ENCODE results near the gene MGAT5B.

MGAT5B gene

GRCh38 chr17:76884995-76885893 is 17.0 kb downstream of the MGAT5B start:
- Histone ChIP-seq H3K9me3 (no peaks in the 10 kb centered on the region), H3K4me1 (peaks cover 10% of the 10 kb centered on the region), H3K36me3 (peaks cover 5% of the 10 kb centered on the region; the same call in 1 of the 2 replicates), H3K4me3 (ENCODE audit: low read depth, low read length) (0 out of 2 replicates have a peak overlapping the region, but pooled peaks have one; percentile 11), H3K27me3 (no peaks in the 10 kb centered on the region)
- TF ChIP-seq CTCF (IDR thresholded peaks at IDR 0.05; ENCODE audit: low read depth, low read length): no peak
- DNase-seq: peak; percentile 62

- peaks cover 10% of the 10 kb centered on the region for H3K4me1 ChIP-seq
- H3K4me3 ChIP-seq (ENCODE audit: low read depth, low read length): no peak overlapping the region
- no peaks in the 10 kb centered on the region for H3K9me3 ChIP-seq
- no peak for TF ChIP-seq CTCF (IDR thresholded peaks at IDR 0.05; ENCODE audit: low read depth, low read length)
- no peak for DNase-seq
- H3K27me3 ChIP-seq: no peaks in the 10 kb centered on the region
- H3K36me3 ChIP-seq: peaks cover 5% of the 10 kb centered on the region; the same call in 1 of the 2 replicates
Measured at GRCh38 chr17:76885894-76886290, 17.7 kb downstream of the MGAT5B start.

- no peak for TF ChIP-seq CTCF (IDR thresholded peaks at IDR 0.05; ENCODE audit: low read depth, low read length)
- Histone ChIP-seq H3K4me1 (peaks cover 10% of the 10 kb centered on the region), H3K36me3 (peaks cover 5% of the 10 kb centered on the region; the same call in 1 of the 2 replicates), H3K27me3 (no peaks in the 10 kb centered on the region), H3K9me3 (no peaks in the 10 kb centered on the region), H3K4me3 (ENCODE audit: low read depth, low read length) (no peak overlapping the region)
- DNase-seq: no peak
Measured at GRCh38 chr17:76886395-76886794, 18.2 kb downstream of the MGAT5B start.

- Histone ChIP-seq H3K27me3 (no peaks in the 10 kb centered on the region), H3K36me3 (no peaks in the 10 kb centered on the region), H3K4me3 (ENCODE audit: low read depth, low read length) (no peak overlapping the region), H3K9me3 (no peaks in the 10 kb centered on the region), H3K4me1 (peaks cover 10% of the 10 kb centered on the region)
- TF ChIP-seq CTCF (IDR thresholded peaks at IDR 0.05; ENCODE audit: low read depth, low read length): peak; percentile 40
- peak; percentile 33 for DNase-seq
Measured at GRCh38 chr17:76887802-76888201, 19.6 kb downstream of the MGAT5B start.

GRCh38 chr17:76888661-76889060 is 20.5 kb downstream of the MGAT5B start:
- TF ChIP-seq CTCF (IDR thresholded peaks at IDR 0.05; ENCODE audit: low read depth, low read length): peak; percentile 31; the same call in 1 of the 2 replicates
- no peaks in the 10 kb centered on the region for H3K36me3 ChIP-seq
- H3K4me3 ChIP-seq (ENCODE audit: low read depth, low read length): no peak overlapping the region
- peak; percentile 43 for DNase-seq
- peaks cover 10% of the 10 kb centered on the region for H3K4me1 ChIP-seq
- H3K27me3 ChIP-seq: no peaks in the 10 kb centered on the region
- H3K9me3 ChIP-seq: no peaks in the 10 kb centered on the region

- H3K36me3 ChIP-seq: no peaks in the 10 kb centered on the region
- H3K9me3 ChIP-seq: no peaks in the 10 kb centered on the region
- DNase-seq: no peak
- no peaks in the 10 kb centered on the region for H3K27me3 ChIP-seq
- H3K4me1 ChIP-seq: peaks cover 10% of the 10 kb centered on the region
- TF ChIP-seq CTCF (IDR thresholded peaks at IDR 0.05; ENCODE audit: low read depth, low read length): no peak
- no peak overlapping the region for H3K4me3 ChIP-seq (ENCODE audit: low read depth, low read length)
Measured at GRCh38 chr17:76889323-76889722, 21.1 kb downstream of the MGAT5B start.

Measured in BE2C (cell line).